Measurements from ENCODE around the gene NALCN. TPM values are rescaled to one million over a fixed set of nuclear protein-coding genes. Genes with fewer than 3 reads are reported as not detected.

NALCN gene
- total and polyA plus RNA-seq, 2 of the 8 experiments (the other 6 are each of a cell fraction or from before 2014, with no cell fraction given) = 0.26 to 0.54 TPM

- Histone ChIP-seq H2AK5ac (ENCODE audit: low read depth, low read length) (no peak overlapping the region), H3K18ac (ENCODE audit: extremely low read depth, low read length) (no peak overlapping the region), H3K4me2 (ENCODE audit: insufficient read depth in 1 of 2, low read depth in 2 of 2, low read length in 2 of 2) (no peak overlapping the region), H3K4me3 (ENCODE audit: extremely low read depth in 1 of 4, insufficient read depth in 2 of 4, low read depth in 3 of 4, low read length in 4 of 4) (no peak overlapping the region), H3K79me2 (ENCODE audit: control insufficient read depth in 1 of 2, insufficient read depth in 2 of 2, low read length in 2 of 2) (no peaks in the 10 kb centered on the region), H4K8ac (ENCODE audit: extremely low read depth, insufficient read depth, low read length) (no peak overlapping the region), H4K5ac (ENCODE audit: insufficient read length, low read depth, low read length) (no peak overlapping the region), H3K4me1 (replicated peaks in 1 of 4; ENCODE audit: control insufficient read depth in 3 of 4, insufficient read depth in 4 of 4, low read length in 3 of 4) (no peaks in the 10 kb centered on the region), H3K79me1 (ENCODE audit: low read depth, low read length) (no peaks in the 10 kb centered on the region), H3K4ac (replicated peaks; ENCODE audit: insufficient read length, low read depth, low read length) (no peak overlapping the region), H3K14ac (ENCODE audit: insufficient read length) (no peak overlapping the region), H2BK5ac (ENCODE audit: low read depth, low read length) (no peak overlapping the region), H2BK20ac (ENCODE audit: low read length) (no peak overlapping the region), H3K27ac (ENCODE audit: low read depth, low read length) (no peak overlapping the region), H3K23ac (ENCODE audit: insufficient read length) (no peak overlapping the region), H3K23me2 (ENCODE audit: low read depth, low read length) (no peaks in the 10 kb centered on the region), H3K36me3 (ENCODE audit: control insufficient read depth in 2 of 4, insufficient read depth in 4 of 4, low read length in 3 of 4) (no peaks in the 10 kb centered on the region), H2BK120ac (replicated peaks; ENCODE audit: low read depth, low read length) (no peak overlapping the region), H3K27me3 (replicated peaks in 1 of 4; ENCODE audit: control insufficient read depth in 3 of 4, extremely low read depth in 1 of 4, insufficient read depth in 3 of 4, low read length in 3 of 4) (no peaks in the 10 kb centered on the region), H2BK12ac (ENCODE audit: low read depth, low read length) (no peak overlapping the region), H3K9me3 (ENCODE audit: insufficient read depth in 2 of 2, low read depth in 1 of 2, low read length in 1 of 2) (no peaks in the 10 kb centered on the region), H3K56ac (replicated peaks; ENCODE audit: insufficient read length, low read depth, low read length) (no peak overlapping the region), H3K9ac (replicated peaks in 1 of 4; ENCODE audit: extremely low read depth in 1 of 4, low read depth in 3 of 4, low read length in 3 of 4) (no peak overlapping the region), H4K20me1 (replicated peaks in 1 of 2; ENCODE audit: control insufficient read depth in 1 of 2, insufficient read depth in 2 of 2, low read length in 2 of 2) (no peaks in the 10 kb centered on the region), H2AFZ (ENCODE audit: low read length) (no peak overlapping the region), H4K91ac (replicated peaks; ENCODE audit: insufficient read length, low read length) (no peak overlapping the region), H2BK15ac (ENCODE audit: low read length) (no peak overlapping the region)
- DNase-seq (ENCODE audit: low read depth in 1 of 2, low spot score in 2 of 2) (no peak), FAIRE-seq (no peak)
- POLR2A ChIA-PET (ENCODE audit: partially characterized antibody) = no interaction called here
- CTCF ChIA-PET (ENCODE audit: partially characterized antibody) = interaction anchor here (1.0 to 1.4 kb wide), 2 partner anchors 48 to 87 kb away, joined by 3 read pairs; no protein-coding TSS in a partner anchor
- 86% methylated on average over 2 of the region's 2 CpGs; no CpG with 5 or more reads in 1 of the 2 experiments for WGBS, 2 experiments (ENCODE audit: extremely low coverage in 1 of 2, insufficient coverage in 1 of 2, insufficient read length in 1 of 2, insufficient replicate concordance in 2 of 2, low coverage in 1 of 2, low lambda C conversion rate in 2 of 2, missing lambda C conversion rate in 1 of 2)
- TF ChIP-seq PHF8 (conservative IDR thresholded peaks at IDR 0.05; ENCODE audit: low read depth, low read length) (no peak), RFX5 (IDR thresholded peaks at IDR 0.05; ENCODE audit: borderline replicate concordance, low read depth, low read length) (no peak), CBX5 (IDR thresholded peaks at IDR 0.05; ENCODE audit: low read depth, low read length) (no peak), POLR2A (IDR thresholded peaks at IDR 0.05; ENCODE audit: control extremely low read depth in 1 of 2, low read depth in 2 of 2, low read length in 2 of 2) (no peak), POLR2AphosphoS5 (IDR thresholded peaks at IDR 0.05; ENCODE audit: low read depth, low read length) (no peak), SUZ12 (IDR thresholded peaks at IDR 0.05; ENCODE audit: low read length) (no peak), ASH2L (IDR thresholded peaks at IDR 0.05; ENCODE audit: low read length) (no peak), RXRA (IDR thresholded peaks at IDR 0.05; ENCODE audit: insufficient read depth, low read depth, low read length) (no peak), SAP30 (IDR thresholded peaks at IDR 0.05; ENCODE audit: insufficient read depth, insufficient replicate concordance, low read length) (no peak), POU5F1 (IDR thresholded peaks at IDR 0.05; ENCODE audit: low read depth, low read length) (no peak), RBBP5 (IDR thresholded peaks at IDR 0.05; ENCODE audit: borderline replicate concordance, low read depth, low read length) (no peak), TAF1 (IDR thresholded peaks at IDR 0.05; ENCODE audit: low read depth, low read length) (no peak), EP300 (IDR thresholded peaks at IDR 0.05; ENCODE audit: borderline replicate concordance in 1 of 2, low read depth in 2 of 2, low read length in 2 of 2) (no peak), TAF7 (optimal IDR thresholded peaks at IDR 0.05; ENCODE audit: borderline replicate concordance, low read depth, low read length) (no peak), CTBP2 (IDR thresholded peaks at IDR 0.05; ENCODE audit: borderline replicate concordance, insufficient read depth, insufficient read length, low read length) (no peak)
Measured at GRCh38 chr13:101205408-101205807, 210.9 kb downstream of the NALCN start.

All from H1 (cell line).